ENCODE measurements around the gene EIF4G2.

EIF4G2 gene

DNA sequence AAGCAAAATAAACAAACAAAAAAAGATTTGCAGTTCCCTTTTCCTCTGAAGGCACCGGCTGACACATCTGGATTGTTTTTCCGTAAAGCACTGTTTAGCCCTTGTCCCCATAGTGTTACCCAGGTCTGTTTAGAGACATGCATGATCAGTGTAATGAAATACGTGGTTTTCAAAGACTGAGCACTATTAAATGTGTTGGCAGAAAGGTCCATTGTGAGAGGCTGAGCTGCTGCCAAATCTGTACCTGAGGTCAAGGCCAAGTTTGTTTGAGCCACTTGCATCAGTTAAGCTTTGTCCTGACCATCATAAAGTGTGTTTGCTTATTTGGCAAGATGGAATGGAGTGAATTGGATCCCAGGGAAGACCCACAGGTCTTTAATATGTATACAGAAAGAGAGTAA, 31.3 kb downstream of the EIF4G2 start:
- DNase-seq (ENCODE audit: low read depth in 2 of 3, low spot score in 2 of 3): no peak

DNA sequence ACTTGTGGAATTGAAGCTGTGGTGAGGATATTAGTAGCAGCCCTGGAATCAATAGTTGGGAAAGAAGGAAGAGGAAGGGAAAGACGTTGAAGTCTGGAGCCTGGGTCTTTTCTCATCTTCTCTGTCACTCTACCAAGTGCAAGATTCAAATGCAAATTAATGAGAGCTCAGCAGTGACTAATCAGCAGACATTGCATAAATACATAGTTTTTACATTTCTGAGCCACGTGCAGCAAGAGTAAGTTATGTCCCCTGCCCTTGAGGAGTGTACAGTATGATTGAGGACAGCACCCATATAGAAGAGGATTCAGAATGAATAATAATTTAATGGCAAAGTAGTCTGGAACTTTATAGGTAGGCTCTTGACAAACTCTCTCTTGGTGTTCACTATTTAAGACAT, 33.9 kb downstream of the EIF4G2 start:
- no peak for DNase-seq (ENCODE audit: low read depth in 2 of 3, low spot score in 2 of 3)

DNA sequence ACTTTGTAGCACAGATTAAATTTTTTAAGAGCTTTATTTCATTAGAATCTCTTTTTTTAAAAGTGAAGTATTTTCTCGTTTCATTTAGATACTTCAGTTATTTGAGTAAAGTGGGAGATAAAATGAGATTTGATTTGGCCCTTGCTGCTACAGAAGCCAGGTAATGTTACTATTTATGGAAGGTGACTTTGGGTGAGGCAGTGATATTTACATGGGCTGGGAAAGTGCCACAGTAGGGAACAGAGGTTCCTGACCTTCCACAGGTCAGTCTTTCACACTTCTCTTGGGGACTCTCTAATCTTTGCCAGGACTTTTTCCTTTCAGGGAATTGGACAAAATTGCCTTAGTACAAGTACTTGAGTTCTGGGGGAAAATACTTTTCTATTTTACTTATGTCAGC, 37.3 kb downstream of the EIF4G2 start:
- DNase-seq (ENCODE audit: low read depth in 2 of 3, low spot score in 2 of 3): no peak

DNA sequence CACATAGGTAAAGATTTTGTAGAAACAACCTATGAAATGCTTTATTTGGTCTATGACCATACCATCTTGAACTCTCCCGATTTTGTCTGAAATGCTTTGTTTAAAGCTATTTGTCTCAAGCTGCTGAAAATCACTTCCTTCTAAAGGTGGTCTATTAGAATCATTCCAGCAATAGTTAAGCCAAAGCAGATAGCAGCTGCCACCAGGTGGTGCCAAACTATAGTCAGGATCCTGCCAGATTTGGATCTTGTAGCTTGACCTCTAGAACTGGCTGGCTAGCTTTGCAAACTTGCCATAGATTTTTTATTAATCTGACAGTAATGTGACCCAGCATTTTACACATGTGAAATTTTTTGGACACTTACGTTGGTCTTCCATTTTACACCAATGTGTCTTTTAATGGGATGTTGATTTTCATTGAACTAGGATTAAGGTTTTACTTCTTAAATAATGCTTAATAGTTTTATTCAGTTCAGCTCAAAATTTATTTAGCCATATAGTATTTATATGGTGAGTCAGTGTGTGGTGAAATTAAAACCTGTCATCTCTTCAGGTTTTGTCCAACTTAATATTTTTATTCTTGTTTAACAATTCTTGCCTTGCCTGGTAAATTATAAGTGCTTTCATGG, 38.0 kb downstream of the EIF4G2 start:
- DNase-seq (ENCODE audit: low read depth in 2 of 3, low spot score in 2 of 3): no peak

DNA sequence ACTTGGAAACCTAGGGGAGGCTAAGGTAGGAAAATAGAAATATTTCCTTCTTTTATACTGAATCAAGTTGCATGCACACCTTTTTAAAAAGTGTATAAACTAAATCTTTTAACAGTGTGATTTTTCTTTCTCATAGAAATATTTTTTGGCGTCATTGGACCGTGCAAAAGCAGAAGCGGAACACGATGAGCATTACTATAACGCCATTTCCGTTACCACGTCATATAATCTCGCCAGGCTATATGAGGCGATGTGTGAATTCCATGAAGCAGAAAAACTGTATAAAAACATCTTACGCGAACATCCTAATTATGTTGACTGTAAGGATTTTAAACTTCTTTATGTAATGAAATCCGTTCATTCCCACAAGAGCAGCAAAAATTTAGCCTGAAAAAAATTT, 44.3 kb downstream of the EIF4G2 start:
- no peak for DNase-seq (ENCODE audit: low read depth in 2 of 3, low spot score in 2 of 3)

DNA sequence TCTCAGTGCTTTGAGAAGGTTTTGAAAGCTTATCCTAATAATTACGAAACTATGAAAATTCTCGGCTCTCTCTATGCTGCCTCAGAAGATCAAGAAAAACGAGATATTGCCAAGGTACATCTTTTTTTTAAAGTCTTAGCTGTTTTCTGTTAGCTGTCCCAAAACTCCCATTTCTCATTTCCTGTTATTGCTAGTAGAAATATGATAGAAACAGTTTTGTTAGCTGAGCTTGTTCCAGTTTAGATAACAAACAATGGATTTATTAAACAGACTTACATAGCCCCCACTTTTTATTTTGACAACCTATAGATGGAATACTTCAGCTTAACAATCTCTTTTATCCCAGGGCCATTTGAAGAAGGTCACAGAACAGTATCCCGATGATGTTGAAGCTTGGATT, 45.0 kb downstream of the EIF4G2 start:
- no peak for DNase-seq (ENCODE audit: low read depth in 2 of 3, low spot score in 2 of 3)

DNA sequence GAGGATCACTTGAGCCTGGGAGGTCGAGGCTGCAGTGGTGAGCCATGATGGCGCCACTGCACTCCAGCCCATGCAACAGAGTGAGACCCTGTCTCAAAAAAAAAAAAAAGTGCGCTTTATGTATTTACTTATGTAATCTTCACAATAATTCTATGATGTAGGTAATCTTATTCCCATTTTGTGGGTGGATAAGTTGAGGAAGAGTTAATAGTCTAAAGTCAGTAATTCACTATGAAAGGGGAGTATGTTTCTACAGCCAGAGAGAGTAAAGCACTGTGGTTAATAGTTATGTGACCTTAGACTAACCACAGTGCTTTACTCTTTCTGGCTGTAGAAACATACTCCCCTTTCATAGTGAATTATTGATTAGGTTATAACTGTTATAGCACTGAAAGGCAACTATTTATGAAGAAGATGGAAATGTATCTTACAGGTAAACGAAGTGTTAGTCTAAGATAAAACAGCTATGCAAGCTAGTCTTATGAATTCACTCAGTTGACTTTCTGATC, 45.8 kb downstream of the EIF4G2 start:
- DNase-seq (ENCODE audit: low read depth in 2 of 3, low spot score in 2 of 3): no peak

DNA sequence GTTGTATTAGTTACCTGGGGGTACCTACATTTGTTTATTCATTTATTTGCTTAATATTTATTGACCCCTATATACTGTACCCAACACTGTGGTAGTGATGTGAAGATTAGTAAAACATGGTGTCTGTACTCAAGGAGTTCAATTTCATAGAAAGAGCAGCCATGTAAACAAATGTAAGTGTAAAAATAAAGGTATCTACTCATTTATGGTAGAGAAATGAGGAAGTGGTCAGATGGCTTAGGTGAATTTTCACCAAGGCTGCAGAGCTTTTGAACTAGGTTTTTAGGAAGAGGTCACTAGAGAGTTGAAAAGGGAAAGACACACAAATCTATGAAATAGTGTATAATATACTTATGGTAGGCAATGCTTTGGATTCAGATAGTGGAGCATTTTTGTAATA, 46.5 kb downstream of the EIF4G2 start:
- DNase-seq (ENCODE audit: low read depth in 2 of 3, low spot score in 2 of 3): no peak

DNA sequence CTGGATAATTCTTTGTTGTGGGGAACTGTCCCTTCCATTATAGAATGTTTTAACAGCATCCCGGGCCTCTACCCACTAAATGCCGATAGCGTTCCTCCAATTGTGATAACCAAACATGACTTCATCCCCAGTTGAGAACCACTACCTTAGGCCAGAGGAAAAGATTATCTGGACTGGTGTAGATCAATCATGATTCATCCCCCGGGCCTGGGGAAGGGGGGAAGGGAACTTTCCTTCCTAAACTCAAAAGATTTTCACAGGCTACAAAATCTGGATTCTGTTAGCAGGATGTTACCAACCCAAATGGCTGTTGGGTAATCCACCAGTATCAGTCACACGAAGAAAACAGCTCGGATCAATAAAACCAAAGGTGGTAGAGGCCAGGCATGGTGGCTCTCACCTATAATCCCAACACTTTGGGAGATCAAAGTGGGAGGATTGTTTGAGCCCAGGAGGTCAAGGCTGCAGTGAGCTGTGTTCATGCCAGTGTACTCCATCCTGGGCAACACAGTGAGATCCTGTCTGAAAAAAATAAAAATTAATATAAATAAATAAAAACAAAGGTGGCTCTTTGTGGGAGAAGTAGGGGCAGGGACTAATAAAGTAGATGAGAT, 47.5 kb downstream of the EIF4G2 start:
- no peak for DNase-seq (ENCODE audit: low read depth in 2 of 3, low spot score in 2 of 3)

DNA sequence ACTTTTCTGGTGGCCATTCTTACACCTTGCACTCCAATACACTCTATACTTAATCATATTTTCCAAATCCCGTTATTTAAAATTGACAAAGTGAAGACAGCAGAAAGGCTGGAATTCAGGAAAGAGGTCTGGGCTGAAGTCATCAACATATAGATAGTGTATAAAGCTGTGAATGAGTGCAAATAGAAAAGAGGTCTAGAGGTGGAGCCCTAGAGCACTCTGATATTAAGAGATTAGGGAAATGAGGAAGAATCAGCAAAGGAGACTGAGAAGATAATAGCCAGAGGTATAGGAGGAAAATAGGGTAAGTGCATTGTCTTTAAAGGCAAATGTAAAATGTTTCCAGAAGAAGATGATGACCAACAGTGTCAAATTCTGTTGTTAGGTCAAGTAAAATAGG, 49.8 kb downstream of the EIF4G2 start:
- DNase-seq (ENCODE audit: low read depth in 2 of 3, low spot score in 2 of 3): no peak

DNA sequence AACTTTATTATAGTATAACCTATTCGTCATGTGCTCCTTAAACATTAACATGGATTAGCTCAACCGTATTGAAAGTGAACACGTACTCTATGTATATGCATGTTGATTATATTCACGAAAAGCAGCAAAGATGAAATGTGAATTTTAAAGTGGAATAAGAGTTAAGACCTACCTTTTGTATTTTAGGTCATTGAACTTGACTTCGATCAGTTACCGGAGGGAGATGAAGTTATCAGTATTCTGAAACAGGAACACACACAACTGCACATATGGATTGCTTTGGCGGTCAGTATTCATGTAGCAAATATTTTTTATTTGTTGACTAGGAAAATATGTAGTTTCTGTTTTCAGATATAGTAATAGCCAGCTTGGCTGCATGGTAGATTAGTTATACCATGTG, 56.2 kb downstream of the EIF4G2 start:
- DNase-seq (ENCODE audit: low read depth in 2 of 3, low spot score in 2 of 3): no peak

DNA sequence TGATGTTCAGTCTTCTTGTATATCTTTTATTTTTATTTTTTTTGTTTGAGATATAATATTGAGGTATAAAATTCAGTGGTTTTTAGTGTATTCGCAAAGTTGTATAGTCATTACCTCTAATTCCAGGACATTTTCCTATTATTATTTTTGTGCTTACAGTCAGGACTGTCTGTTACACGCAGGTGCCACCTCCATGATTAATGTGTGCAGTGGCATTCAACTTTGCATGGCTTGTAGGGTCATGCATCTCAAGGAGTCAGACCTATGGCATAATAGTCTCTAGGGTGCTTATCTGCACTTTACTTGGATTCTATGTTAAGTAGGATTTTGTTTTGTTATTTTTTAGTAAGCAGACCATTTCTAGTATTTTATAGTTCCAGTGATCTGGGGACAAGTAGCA, 56.7 kb downstream of the EIF4G2 start:
- DNase-seq (ENCODE audit: low read depth in 2 of 3, low spot score in 2 of 3): no peak

DNA sequence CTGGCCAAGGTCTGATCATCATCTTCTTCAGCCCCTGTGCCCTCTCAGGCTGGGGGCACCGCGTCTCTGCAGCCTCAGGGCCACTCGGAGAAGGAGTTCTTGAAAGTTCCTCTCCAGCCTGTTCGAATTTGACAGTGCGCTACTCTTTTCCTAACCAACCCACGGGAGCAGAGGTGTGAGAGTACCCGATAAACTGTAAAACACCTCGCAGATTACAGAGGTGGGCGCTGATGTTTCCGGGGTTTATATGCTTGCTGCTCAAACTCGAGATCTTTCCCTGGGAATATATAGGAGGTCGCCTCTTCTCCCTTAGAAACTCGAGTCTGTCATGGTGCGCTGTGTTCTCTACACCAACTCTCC, 57.2 kb downstream of the EIF4G2 start:
- no peak for DNase-seq (ENCODE audit: low read depth in 2 of 3, low spot score in 2 of 3)

DNA sequence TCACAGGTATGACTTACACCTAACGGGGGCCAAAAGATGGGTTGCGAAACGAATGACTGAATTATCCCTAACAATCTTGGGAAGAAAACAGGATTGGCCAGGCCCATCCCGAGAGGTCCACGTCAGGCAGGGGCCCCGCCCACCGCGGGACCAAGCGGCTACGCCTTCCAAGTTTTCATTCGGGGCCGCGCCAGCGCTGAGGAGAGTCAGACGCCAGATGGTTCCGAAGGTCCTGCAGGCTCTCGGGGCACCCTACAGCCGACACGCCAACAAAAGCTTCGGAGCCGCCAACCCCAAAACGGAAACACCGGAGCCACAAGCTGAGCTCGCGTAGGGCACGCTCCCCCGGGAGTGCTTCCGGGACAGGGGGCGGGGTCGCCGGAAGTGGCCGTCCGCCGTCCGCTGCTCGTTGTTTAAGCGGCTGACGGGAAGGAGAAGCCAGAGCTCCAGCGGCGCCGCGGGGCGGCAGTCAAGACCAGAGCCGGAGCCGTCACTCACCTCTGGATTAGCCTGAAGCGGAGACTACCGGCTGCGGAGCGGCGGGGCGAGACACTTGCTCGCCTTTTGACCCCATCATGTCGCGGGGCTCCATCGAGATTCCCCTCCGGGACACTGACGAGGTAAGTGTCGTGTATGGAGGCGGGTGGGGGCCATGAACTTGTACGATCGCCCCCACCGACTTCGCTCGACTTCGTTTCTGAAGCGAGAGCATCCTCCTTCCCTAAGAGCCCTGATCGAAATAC, 57.7 kb downstream of the EIF4G2 start, which contains the start of gene CTR9:
Gene CTR9 (plus strand): TSS at position 409 of the 743 bp plus-strand sequence. CDS start 167 bp downstream, at position 576.
- peak; percentile 76 to 89 (median 87) for DNase-seq (ENCODE audit: low read depth in 2 of 3, low spot score in 2 of 3)

DNA sequence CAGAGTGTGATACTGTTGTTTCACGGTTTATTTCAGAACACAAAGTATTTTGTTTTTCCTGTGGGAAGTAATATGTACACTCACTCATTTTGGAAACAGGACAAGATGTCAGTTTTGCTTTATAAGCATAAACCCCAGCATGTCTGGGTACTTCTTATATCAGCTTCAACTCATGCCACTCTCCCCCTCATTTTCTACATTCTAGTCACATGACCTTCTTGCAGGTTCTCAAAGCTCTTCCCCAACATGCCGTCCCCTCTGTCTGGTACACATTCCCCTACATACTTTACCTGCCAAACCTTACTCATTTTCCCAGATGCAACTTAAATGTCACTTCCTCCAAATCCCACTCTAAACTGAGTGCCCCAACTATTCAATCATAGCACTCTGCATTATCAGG, 59.2 kb downstream of the EIF4G2 start:
- DNase-seq (ENCODE audit: low read depth in 2 of 3, low spot score in 2 of 3): no peak

DNA sequence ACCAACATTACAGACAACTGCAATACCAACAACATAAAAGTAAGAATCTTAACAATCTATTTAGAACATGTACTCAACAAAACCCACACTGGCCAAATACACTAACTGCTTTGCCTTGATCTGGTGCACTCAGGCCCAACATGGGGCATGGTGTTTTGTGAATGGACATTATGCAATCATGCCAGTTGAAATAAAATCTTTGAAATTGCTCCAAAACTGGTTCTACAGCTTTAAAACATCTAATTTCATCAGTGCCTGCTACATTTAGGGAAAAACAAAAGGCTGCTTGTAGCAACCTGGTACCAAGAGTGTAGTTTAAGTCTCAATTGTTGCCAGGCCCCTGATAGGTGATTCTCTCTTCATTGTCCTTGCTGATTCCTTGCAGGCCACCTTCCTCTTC, 61.0 kb downstream of the EIF4G2 start:
- no peak for DNase-seq (ENCODE audit: low read depth in 2 of 3, low spot score in 2 of 3)
